ENCODE measurements around the gene SET. TPM values are rescaled to one million over a fixed set of nuclear protein-coding genes. Genes with fewer than 3 reads are reported as not detected.

SET gene
- polyA plus RNA-seq, 1 donor (not counting 4 experiments of a cell fraction or from before 2014, with no cell fraction given): 267 TPM

DNA sequence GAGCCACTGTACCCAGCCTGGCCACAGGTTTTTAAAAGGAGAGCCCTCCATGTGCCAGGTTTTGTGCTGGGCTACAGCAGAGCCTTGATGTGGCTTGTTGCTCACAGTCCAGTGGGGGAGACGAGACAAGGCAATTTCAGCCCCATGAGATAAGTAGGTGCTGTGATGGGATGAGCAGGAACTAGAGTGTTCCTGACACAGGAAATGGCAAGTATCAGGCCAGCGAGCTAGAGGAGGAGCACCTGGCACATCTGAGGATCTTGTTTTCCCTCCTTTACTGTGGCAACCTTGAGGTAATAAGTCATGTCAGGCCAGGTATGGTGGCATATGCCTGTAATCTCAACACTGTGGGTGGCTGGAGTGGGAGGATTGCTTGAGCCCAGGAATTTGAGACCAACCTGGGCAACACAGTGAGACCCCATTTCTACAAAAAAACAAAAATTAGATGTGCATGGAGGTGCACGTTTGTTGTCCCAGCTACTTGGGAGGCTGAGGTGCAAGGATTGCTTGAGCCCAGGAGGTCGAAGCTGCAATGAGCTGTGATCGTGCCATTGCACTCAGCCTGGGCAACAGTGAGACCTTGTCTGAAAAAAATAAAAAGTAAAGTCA, 38.7 kb downstream of the SET start:
- dilution Hi-C loops (cut with MboI; ENCODE audit: extremely low pct_ligation_motif_present, low sequenced_read_pairs): no loop called here

DNA sequence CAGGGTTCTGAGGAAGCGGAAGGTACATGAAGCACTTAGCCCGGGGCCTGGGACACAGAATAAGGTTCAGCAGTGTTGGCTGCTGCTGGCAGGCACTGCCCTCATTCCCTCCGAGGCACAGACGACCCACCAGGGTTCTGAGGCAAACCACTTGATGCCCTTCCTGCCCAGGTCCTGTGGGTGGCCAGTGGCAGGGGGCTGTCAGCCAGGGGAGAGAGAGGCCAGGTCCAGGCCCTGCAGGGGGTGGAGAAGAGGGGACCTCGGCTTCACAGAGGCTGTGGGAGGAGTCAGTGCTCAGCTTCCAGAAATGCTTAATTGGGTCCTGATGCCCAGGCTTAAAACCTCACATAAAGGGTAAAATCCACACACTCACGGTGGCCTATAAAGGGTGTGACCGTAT, 39.3 kb downstream of the SET start:
- peaks cover 5% of the 10 kb centered on the region for H3K79me2 ChIP-seq (ENCODE audit: control insufficient read depth, insufficient read depth, low read length)
- TF ChIP-seq, protein P1, sequence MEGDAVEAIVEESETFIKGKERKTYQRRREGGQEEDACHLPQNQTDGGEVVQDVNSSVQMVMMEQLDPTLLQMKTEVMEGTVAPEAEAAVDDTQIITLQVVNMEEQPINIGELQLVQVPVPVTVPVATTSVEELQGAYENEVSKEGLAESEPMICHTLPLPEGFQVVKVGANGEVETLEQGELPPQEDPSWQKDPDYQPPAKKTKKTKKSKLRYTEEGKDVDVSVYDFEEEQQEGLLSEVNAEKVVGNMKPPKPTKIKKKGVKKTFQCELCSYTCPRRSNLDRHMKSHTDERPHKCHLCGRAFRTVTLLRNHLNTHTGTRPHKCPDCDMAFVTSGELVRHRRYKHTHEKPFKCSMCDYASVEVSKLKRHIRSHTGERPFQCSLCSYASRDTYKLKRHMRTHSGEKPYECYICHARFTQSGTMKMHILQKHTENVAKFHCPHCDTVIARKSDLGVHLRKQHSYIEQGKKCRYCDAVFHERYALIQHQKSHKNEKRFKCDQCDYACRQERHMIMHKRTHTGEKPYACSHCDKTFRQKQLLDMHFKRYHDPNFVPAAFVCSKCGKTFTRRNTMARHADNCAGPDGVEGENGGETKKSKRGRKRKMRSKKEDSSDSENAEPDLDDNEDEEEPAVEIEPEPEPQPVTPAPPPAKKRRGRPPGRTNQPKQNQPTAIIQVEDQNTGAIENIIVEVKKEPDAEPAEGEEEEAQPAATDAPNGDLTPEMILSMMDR (optimal IDR thresholded peaks at IDR 0.05 in 1 of 3, IDR thresholded peaks at IDR 0.05 in 1 of 3, conservative IDR thresholded peaks at IDR 0.05 in 1 of 3; ENCODE audit: extremely low read depth in 1 of 3, insufficient read depth in 2 of 3, low read length in 3 of 3): no peak
- TF ChIP-seq EZH2 (IDR thresholded peaks at IDR 0.05; ENCODE audit: low read length): no peak
- peaks cover 0 to 4% of the 10 kb centered on the region in 2 experiments for H3K36me3 ChIP-seq (ENCODE audit: control insufficient read depth in 2 of 2, extremely low read depth in 1 of 2, insufficient read depth in 2 of 2, low read length in 2 of 2)
- H2AFZ ChIP-seq (ENCODE audit: control insufficient read depth, low read length): no peak overlapping the region
- H3K4me1 ChIP-seq (ENCODE audit: control insufficient read depth, extremely low read depth, insufficient read depth, low read length): peaks cover 7% of the 10 kb centered on the region
- DNase-seq (ENCODE audit: low read depth, low spot score) (no peak), FAIRE-seq (no peak)
- H3K9me1 ChIP-seq (ENCODE audit: control insufficient read depth, extremely low read depth, insufficient read depth, low read length): no peaks in the 10 kb centered on the region
- no peaks in the 10 kb centered on the region for H3K9me3 ChIP-seq (ENCODE audit: control insufficient read depth, low read depth, low read length)
- no peak overlapping the region for H3K9ac ChIP-seq (ENCODE audit: control insufficient read depth, extremely low read depth, insufficient read depth, low read length)
- dilution Hi-C loops (cut with MboI; ENCODE audit: extremely low pct_ligation_motif_present, low sequenced_read_pairs): no loop called here
- no peak overlapping the region for H3K4me2 ChIP-seq (ENCODE audit: control insufficient read depth, extremely low read depth, insufficient read depth, low read depth, low read length)
- H3K27ac ChIP-seq (ENCODE audit: control insufficient read depth, insufficient read depth, low read length): no peak overlapping the region
- H4K20me1 ChIP-seq (ENCODE audit: control insufficient read depth, extremely low read depth, insufficient read depth, low read length): no peaks in the 10 kb centered on the region
- no peak overlapping the region for H3K4me3 ChIP-seq (ENCODE audit: control insufficient read depth in 2 of 3, extremely low read depth in 1 of 3, insufficient read depth in 2 of 3, low read depth in 1 of 3, low read length in 3 of 3)
- no peaks in the 10 kb centered on the region for H3K27me3 ChIP-seq (ENCODE audit: control insufficient read depth, extremely low read depth, insufficient read depth, low read length)

More for the DNA sequence above, 38.7 kb downstream of the SET start:
- DNase-seq (ENCODE audit: low read depth, low spot score) (no peak), FAIRE-seq (no peak)
- H3K27me3 ChIP-seq (ENCODE audit: control insufficient read depth, extremely low read depth, insufficient read depth, low read length): no peaks in the 10 kb centered on the region
- TF ChIP-seq, protein P1 (optimal IDR thresholded peaks at IDR 0.05 in 1 of 3, IDR thresholded peaks at IDR 0.05 in 1 of 3, conservative IDR thresholded peaks at IDR 0.05 in 1 of 3; ENCODE audit: extremely low read depth in 1 of 3, insufficient read depth in 2 of 3, low read length in 3 of 3): no peak
- no peak for TF ChIP-seq EZH2 (IDR thresholded peaks at IDR 0.05; ENCODE audit: low read length)
- peaks cover 0 to 4% of the 10 kb centered on the region in 2 experiments for H3K36me3 ChIP-seq (ENCODE audit: control insufficient read depth in 2 of 2, extremely low read depth in 1 of 2, insufficient read depth in 2 of 2, low read length in 2 of 2)
- H2AFZ ChIP-seq (ENCODE audit: control insufficient read depth, low read length): no peak overlapping the region
- H3K79me2 ChIP-seq (ENCODE audit: control insufficient read depth, insufficient read depth, low read length): peaks cover 10% of the 10 kb centered on the region
- no peaks in the 10 kb centered on the region for H3K9me1 ChIP-seq (ENCODE audit: control insufficient read depth, extremely low read depth, insufficient read depth, low read length)
- H3K27ac ChIP-seq (ENCODE audit: control insufficient read depth, insufficient read depth, low read length): no peak overlapping the region
- H3K9ac ChIP-seq (ENCODE audit: control insufficient read depth, extremely low read depth, insufficient read depth, low read length): no peak overlapping the region
- H3K4me1 ChIP-seq (ENCODE audit: control insufficient read depth, extremely low read depth, insufficient read depth, low read length): peaks cover 12% of the 10 kb centered on the region
- H3K9me3 ChIP-seq (ENCODE audit: control insufficient read depth, low read depth, low read length): no peaks in the 10 kb centered on the region
- no peaks in the 10 kb centered on the region for H4K20me1 ChIP-seq (ENCODE audit: control insufficient read depth, extremely low read depth, insufficient read depth, low read length)
- H3K4me3 ChIP-seq (ENCODE audit: control insufficient read depth in 2 of 3, extremely low read depth in 1 of 3, insufficient read depth in 2 of 3, low read depth in 1 of 3, low read length in 3 of 3): no peak overlapping the region
- H3K4me2 ChIP-seq (ENCODE audit: control insufficient read depth, extremely low read depth, insufficient read depth, low read depth, low read length): no peak overlapping the region
